ENCODE results near the gene LRMDA.

Gene LRMDA

DNA sequence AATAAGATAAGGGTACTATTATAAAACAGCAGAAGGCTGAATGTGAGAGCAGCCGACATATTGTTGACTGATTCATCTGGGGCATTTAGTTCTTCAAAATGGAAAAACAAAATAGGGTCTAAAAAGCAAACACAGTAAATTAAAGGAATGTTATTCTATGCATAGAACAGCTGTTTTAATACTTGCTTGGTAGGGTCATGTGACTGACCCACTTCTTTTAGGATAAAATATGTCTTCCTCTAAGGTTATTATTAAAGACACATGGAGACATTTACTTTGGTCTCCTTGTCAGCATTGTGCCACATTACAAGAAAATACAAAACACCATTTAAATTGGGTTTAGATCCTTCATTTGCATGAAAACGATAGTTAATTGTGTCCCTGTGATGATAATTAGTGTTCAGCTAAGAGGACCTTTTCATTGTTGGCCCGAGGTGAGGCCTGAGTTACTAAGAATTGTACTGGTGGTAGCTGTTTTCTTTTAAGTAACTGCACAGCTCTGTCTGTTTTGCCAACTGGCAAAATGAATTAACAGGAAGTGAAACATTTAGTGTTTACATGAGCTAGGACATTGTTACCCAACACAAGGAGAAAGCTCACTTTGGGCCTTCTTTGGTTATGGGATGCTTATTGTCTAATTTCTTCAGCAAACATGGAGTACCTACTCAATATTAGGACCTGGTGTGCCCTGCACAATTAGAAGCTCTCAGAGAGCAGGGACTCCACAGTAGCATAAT is 764.4 kb downstream of the LRMDA start:
- no peak for DNase-seq

DNA sequence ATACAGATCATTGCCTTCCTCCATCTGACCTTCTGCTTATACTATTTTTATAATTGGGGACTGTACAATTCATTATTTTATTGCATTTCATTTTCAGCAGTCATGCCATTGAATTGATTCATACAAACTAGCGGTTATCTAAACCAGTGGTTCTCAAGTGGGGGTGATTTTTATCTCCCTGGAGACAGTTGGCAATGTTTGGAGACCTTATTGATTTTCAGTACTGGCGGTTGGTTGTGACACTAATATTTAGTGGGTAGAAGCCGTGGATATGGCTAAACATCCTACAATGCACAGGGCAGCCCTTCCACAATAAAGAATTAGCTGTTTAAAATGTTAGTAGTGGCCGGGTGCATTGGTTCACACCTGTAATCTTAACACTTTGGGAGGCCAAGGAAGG is 765.9 kb downstream of the LRMDA start:
- DNase-seq: no peak

DNA sequence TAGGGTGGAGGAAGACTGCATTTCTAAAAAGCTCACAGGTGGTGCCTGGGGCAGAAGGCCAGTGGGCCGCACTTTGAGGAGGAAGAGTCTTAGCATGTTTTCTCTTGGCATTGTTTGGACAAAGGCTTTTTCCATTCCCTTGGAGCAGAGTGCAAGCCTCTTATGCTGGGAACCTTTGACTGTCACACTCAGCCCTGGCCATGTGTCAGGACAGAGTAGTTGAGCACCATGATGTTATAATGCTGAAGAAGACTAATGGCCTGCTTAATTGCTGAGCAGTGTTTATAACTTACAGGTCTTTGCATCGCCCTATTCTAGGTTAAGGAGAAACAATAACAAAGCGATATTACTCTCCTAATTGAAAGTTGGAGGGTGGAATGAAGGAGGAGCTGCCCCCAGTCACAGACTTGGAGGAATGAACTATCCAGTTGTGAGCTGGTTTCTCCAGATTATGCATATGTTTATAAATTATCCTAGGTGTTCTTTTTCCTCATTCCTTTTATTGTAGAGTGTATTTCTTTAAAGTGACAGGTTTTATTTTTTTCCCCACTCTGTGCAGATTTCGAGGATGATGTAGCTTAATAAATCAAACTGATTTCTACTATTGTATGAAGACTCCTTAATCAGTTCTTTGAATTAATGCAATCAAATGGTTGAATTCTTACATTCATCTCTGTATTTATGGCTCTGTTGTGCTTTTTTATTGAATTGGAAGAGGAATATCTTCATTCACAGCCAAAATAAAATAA is 767.0 kb downstream of the LRMDA start:
- no peak for DNase-seq

GRCh38 chr10:76201962-76202361 is 770.5 kb downstream of the LRMDA start:
- no peak for DNase-seq

- no peak for DNase-seq
Measured at GRCh38 chr10:76202777-76203176, 771.4 kb downstream of the LRMDA start.

DNA sequence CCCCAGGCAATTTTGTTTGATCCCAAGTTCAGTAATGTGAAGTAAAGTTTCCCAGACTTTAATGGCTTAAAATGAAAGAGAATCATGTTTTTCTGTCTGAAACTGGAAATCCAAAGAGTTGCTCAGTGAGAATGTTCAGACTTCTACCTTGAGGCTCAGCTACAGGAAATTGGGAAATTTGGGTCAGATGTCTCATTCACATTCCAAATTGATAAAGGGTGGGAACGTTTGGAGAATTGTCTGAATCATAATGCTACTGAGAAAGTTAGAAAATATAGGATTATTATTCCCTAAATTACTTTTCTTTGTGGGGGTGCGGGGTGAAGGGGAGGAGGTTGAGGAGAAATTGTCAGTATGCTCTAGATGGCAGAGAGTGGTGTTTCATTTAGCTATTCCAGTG is 773.9 kb downstream of the LRMDA start:
- DNase-seq: no peak

- no peak for DNase-seq
Measured at GRCh38 chr10:76206797-76207352, 775.5 kb downstream of the LRMDA start.

DNA sequence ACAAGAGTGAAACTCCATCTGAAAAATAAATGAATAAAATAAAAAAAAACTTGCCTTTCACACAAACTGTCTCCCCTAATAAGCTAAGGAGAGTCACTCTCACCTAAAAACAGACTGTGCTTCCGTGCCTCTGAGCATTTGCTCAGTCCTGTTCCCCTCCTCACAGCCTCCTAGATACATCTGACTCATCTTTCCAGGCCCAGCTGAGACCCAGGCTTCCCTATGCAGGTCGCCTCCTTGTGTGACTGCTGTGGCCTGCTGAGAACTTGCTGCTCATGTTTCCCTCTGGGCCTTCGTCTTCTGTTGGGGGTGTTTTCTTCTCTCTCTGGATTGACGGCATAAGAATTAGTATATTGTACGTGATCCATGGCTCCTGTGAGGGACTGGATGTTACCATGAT is 777.7 kb downstream of the LRMDA start:
- DNase-seq: no peak

DNA sequence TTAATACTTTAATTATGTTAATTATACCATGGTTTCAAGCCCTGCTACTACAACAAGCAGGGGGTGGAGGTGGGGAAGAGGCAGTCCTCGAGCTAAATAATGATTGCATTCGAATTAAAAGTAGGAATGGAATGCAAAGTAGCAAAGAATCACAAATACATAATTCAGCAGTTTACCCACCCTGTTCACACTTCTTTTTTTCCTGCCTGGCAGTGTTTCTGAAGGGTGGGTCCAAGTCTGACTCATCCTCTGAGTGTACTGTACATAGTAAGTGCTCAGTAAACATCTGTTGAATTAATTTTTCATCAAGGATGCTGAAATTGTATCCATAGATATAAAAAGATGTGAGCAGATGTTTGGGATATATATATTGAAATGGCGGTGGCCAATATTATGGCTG is 778.8 kb downstream of the LRMDA start:
- DNase-seq: no peak

DNA sequence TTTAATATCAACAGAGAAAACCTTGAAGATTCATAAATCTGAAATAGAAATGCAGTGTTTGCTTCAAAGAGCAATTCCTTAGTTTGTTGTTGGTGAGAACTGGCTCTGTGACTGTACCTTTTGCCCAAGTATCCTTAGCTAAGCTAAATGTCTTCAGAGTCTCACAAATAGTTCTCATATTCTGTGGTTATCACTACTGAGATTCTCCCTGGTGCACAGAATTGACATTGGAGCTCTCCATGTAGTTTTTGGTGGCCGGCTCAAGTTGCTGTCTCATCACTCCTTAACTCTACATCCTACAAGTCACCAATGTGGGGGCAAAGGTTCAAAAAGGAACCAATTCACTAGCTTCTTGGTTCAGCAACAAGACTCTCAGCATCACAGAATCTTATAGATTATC is 780.3 kb downstream of the LRMDA start:
- no peak for DNase-seq

GRCh38 chr10:76213876-76214275 is 782.5 kb downstream of the LRMDA start:
- DNase-seq: no peak

- DNase-seq: no peak
Measured at GRCh38 chr10:76218035-76218434, 786.6 kb downstream of the LRMDA start.

DNA sequence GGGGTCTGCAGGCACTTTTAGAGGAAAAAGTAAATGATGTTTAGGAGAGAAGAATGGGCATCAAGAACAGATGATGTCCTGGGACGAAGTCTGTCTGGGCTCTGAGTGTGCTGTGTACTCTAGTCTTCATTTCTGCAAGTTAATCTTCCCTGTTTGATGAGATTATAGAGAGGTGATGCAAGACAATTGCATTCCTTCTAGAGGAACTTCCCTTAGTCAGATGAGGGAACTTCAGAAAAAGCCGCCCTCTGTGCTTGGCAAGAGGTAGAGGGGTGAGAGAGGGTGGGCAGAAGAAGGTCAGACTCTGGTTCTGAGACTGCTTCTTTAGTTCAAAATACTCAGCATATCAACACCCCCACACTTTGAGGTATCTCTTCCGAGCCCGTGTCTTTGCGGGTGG is 797.9 kb downstream of the LRMDA start:
- no peak for DNase-seq

DNA sequence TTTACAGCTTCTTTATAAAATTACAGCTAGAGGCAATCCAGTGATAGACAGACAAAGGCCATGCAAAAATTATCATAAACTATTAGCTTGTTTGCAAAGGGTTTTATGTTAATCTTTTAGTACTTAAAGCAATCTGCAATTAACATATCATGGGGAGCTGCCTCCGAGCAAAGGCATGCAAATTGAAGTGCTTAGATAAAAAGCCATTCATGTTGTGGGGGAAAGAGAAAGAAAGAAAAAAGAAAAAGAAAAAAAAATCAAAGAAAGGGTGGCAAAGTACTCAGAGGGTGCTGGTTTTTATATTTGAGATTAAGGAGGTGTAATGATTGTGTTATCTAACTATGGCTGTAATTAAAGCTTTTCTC is 799.5 kb downstream of the LRMDA start:
- DNase-seq: no peak

DNA sequence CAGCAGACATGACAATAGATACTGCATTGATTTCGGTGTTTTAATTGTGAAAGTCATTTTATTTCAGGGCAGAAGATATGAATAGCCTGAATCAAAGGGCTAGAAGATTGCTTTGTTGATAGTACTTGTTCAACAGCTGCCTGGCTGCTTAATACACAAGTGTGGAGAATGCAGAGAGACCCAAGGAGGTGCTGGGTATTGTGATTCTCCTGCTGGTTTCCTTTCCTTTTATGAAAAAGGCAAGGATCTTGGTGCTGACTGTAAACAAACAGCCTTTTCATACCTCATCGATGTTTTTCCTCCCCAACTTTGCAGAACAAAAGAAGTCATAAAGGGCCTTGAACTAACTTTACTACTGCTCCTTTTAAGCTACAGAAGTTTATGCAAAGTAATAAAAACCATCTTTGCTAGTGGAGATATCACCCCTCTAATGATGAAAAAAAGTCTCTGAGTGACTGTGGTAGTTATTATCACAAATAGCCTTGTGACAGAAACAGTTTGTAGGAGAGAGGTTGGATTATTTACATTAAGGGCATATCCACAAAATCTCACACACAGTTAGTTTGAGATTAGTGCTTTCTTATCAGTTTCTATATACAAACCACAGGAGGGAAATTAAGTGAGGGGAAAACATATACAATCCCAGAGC is 800.0 kb downstream of the LRMDA start:
- no peak for DNase-seq

- no peak for DNase-seq
Measured at GRCh38 chr10:76234499-76235226, 803.2 kb downstream of the LRMDA start.

DNA sequence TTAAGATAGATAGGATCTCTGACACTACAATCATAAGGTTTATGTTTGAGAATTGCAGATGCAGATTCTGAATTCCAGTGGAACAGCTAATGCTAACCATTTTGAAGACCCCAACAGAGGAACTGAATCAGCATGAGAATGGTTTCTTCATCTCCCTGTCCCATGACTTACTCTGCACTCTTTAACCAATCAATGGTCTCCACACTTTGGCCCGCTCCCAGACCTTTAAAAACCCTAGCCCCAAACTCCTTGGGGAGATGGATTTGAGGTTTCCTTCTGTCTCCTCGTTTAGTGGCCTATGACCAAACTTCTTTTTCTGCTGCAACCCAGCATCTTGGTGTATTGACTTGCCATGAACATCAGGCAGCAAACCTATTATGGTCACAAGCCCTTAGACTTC is 804.9 kb downstream of the LRMDA start:
- no peak for DNase-seq

DNA sequence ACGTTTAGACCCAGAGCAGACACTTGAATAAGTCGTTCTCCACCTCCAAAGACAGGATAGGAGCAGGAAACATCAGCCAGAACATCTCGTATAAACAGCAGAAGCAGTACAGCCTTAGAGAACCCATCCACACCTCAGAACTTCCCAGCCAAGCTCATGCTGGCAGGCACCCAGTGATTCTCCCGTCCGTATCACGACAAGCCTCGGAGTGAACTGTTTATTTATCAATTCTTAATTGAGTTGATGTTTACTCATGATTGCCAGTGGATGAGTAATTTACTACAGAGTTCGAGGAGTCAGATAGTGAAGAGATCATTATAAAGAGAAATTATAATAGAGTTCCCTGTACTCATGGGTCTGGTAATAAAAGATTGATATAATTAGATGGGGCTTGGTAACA is 811.5 kb downstream of the LRMDA start:
- DNase-seq: no peak

- no peak for DNase-seq
Measured at GRCh38 chr10:76244061-76244686, 812.8 kb downstream of the LRMDA start.

GRCh38 chr10:76245951-76246495 is 814.6 kb downstream of the LRMDA start:
- DNase-seq: no peak

DNA sequence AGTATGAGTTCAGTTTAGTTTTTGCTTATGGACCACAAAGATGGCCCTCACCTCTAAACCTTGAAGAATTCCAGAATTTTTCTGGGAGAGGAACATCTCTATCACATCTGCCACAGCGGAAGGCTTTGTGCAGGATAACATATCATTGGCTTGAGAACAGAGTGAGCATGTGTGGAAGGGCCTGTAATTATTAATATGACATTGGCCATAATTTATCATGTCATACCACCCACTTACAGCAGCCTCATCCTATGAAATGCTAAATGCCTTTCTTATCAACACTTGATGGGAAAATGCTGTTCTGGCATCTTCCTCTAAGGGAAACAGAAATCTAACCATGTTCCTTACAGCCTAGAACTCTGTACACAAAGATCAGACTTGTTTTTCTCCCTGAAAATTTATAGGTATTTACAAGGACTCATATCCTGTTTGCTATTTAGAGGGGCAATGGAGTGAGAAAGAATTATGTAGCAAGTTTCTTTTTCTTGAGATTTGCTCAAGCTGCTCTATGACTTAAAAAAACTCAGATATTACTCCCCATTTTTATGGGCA is 817.3 kb downstream of the LRMDA start:
- DNase-seq: no peak
